WI38 (cell line): ENCODE measurements around the gene SNED1.

Experiments
- H3K4me3 ChIP-seq: 2 replicates; pipeline ENCODE4 v1.5.1; 2011; ENCODE audit warnings: low read depth, mild to moderate bottlenecking, control low read depth, low read length
- TF ChIP-seq, protein P1 (sequence below): IDR thresholded peaks from 2 replicates; pipeline ENCODE4 v1.5.1; 2012; ENCODE audit warnings: low read depth, mild to moderate bottlenecking, control low read depth, low read length

Gene SNED1

GRCh38 chr2:241031436-241032165 is 33.2 kb downstream of the SNED1 start:
- TF ChIP-seq, protein P1, sequence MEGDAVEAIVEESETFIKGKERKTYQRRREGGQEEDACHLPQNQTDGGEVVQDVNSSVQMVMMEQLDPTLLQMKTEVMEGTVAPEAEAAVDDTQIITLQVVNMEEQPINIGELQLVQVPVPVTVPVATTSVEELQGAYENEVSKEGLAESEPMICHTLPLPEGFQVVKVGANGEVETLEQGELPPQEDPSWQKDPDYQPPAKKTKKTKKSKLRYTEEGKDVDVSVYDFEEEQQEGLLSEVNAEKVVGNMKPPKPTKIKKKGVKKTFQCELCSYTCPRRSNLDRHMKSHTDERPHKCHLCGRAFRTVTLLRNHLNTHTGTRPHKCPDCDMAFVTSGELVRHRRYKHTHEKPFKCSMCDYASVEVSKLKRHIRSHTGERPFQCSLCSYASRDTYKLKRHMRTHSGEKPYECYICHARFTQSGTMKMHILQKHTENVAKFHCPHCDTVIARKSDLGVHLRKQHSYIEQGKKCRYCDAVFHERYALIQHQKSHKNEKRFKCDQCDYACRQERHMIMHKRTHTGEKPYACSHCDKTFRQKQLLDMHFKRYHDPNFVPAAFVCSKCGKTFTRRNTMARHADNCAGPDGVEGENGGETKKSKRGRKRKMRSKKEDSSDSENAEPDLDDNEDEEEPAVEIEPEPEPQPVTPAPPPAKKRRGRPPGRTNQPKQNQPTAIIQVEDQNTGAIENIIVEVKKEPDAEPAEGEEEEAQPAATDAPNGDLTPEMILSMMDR: no peak

DNA sequence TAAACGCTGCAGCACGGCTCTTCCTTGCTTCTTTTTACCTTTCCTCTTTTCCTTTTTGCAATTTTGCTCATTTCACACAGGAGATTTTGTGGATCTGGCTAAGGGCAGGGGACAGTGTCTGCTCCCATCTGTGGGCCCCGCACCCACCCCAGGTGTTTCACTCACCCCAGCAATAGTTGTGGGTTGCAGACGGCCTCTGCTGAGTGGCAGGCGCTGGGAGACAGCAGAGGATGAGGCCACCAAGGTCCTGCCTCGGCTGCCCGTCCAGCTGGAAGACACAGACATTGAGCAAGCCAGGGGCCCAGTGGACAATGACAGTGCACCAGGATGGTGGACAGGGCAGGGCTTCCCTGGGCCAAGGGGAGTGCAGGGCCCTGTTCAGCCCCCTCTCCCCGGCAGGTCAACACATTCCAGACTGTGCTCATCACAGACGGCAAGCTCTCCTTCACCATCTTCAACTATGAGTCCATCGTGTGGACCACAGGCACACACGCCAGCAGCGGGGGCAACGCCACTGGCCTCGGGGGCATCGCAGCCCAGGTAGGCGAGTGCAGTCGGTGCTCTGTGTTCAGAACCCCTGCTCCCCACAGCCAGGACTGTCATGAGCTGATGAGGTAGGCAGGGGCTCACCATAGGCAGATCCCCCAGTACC is 35.0 kb downstream of the SNED1 start:
- TF ChIP-seq, protein P1: no peak
- no peak overlapping the region for H3K4me3 ChIP-seq

More at GRCh38 chr2:241031436-241032165, 33.2 kb downstream of the SNED1 start:
- no peak overlapping the region for H3K4me3 ChIP-seq

DNA sequence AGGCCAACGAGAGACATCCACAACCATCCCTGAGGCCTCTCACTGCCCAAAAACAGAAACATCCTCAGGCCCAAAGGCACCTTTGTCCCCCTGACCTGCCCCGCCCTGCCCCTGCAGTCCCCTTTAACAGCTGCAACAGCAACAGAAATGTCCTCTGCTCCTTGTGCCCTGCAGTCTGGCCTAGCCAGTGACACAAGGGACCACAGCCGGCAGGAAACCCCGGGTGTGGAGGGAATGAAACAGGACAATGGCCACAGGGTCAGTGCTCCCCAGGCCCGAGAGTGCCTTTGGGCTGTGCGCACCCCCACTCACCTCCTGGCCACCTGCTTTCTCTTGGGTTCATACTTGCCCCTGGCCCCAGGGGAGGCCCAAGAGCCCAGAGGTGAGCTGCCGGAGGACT is 35.6 kb downstream of the SNED1 start:
- no peak overlapping the region for H3K4me3 ChIP-seq
- TF ChIP-seq, protein P1: no peak

- TF ChIP-seq, protein P1: no peak
- H3K4me3 ChIP-seq: no peak overlapping the region
Observed at GRCh38 chr2:241034490-241035141, 36.2 kb downstream of the SNED1 start.

GRCh38 chr2:241035142-241035817 is 36.9 kb downstream of the SNED1 start:
- H3K4me3 ChIP-seq: no peak overlapping the region
- TF ChIP-seq, protein P1: no peak

DNA sequence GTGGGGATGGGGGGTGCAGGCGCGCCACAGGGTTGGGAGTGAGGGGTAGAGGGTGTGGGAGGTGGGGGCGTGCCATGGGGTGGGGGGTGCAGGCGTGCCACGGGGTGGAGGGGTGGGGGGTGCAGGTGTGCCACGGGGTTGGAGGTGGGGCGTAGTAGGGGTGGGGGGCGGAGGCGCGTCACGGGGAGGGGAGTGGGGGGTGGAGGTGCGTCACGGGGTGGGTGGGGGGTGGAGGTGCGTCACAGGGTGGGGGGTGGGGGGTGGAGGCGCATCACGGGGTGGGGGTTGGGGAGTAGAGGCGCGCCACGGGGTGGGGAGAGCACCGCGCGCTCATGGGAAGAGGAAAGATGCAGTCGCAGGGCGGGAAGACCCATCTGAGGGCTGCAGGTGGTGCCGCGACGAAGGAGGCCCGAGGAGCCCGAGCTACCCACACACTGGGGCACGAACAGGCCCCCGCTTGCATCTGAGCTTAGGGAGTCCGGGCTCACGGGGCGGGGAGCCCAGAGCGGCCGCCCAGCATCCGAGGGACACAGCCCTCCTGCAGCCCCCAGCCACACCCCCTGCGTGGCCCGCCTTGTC is 37.5 kb downstream of the SNED1 start:
- TF ChIP-seq, protein P1: no peak
- no peak overlapping the region for H3K4me3 ChIP-seq
